NCI-H146 treated with DMSO at 0.1 percent for 48 hours (cell line): Measurements from ENCODE around the gene TTC14.

Experiments
- DNase-seq: peaks from one replicate; lab custom pipeline; 2025; ENCODE audit not compliant: unreplicated experiment; lab: John Stamatoyannopoulos, UW

Gene TTC14

DNA sequence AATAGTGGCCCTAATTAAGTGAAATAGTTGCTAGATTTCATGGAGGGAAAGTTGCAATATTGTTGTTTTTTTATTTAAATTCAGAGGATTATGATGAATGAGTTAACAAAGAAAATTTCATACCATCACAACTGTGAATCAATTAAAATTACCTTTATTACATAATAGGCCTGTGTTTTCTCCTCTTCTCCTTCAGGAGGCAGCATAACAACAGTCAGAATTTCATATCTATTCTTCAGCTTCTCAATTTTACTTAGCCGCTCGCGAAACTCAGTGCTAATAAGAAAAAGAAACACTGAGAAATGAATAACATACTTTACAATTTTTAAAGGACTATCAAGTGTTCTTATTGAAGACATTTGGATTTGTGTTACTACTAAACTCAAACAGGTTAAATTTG is 29.4 kb downstream of the TTC14 start:
- DNase-seq, result no peak

DNA sequence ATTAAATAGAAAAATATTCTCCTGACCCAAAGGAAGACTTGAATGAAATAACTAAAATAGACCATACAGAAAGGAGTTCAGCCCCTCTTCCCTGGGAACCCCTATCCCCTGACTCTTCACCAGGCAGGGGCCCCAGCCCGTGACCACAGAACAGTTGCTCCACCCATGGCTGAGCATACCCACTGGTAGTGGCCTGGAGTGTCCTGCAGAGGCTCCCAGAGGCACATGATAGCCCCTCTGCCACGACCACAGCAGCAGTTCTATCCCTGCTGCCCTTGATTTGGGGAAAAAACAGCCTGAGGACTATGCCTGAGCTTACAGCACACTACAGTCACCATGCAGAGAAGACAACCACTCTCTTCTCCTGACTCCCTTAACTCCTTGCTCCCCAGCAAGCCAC is 31.8 kb downstream of the TTC14 start:
- DNase-seq, result peak; percentile 29

DNA sequence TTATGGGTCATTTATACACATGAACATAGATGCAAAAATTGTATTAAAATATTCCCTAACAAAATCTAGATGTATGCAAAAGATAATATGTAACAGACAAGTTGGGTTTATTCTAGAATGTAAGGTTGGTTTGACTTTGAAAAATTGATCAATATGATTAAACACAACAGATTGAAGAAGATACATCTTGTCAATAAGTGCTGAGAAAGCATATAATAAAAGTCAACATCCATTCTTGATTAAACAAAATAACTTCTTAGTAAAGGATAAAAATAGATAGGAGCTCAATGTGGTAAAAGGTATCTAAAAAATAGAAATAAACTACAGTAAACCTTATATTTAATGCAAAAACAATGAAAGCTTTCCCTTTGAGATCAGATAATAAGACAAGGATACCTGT is 39.0 kb downstream of the TTC14 start:
- no peak for DNase-seq

DNA sequence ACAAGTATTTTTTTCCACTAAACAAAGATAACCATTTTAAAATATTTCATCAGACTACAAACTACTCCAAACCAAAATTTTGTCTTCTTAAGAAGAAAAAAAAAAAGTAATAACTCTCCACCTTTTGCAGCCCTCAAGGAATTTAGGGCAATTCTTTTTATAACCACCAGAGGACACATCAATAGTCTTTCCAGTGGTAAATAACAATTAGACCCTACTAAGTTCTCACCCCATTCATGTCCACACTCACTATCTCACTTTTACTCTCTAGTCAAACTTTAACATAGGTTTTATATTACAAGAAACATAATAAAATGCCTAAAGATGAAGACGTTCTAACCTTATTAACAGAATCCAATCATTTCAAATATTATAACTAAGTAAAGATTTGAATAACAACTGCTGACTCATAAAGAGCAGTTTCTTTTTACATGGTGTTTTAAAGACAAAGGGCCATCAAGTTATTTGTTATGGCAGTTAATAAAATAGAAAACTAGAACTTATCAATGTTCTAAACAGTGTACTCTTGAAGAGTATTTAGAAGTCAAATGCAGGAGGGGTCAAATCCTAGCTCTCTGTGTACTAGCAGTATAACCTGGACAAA is 44.3 kb downstream of the TTC14 start:
- no peak for DNase-seq

DNA sequence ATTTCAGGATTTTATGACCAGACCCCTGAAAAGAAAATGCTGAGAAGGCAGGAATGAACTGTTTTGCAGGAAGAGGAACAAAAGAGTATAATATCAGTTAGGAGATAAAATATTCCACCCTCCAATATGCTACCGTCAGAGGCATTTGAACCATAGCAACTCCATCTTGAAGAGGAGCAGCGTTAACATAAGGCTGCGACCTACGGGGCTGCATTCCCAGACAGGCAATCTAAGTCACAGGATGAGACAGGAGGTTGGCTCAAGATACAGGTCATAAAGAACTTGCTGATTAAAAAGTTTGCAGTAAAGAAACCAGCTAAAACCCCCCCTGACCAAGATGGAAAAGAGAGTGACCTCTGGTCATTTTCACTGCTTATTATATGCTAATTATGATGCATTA is 54.4 kb downstream of the TTC14 start:
- DNase-seq, result no peak

DNA sequence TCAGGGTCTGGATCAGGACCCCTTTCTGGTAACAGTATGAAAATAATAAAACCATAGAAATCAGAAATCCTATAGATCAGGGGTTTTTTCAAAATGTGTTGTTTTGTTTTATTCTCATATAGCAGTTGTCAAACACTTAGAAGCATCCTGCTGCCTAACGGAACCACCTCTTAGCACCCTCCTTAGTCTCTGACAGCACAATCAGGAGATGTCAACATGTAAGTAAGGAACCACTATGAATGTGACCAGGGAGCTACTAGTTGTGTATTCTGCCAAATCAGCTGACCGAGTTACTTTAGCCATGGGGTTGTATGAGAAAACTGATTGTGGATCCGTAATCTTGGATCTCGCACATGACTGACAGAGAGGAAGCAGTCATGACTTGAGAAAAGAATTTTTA is 55.1 kb downstream of the TTC14 start:
- DNase-seq, result no peak
